ENCODE results near the gene ZDHHC19. TPM values are rescaled to one million over a fixed set of nuclear protein-coding genes. Genes with fewer than 3 reads are reported as not detected.
A peak's percentile ranks its signal among the peaks of the same experiment; 100 is the strongest.
"Not testable (repeated sequence)": the region's sequence is repeated elsewhere in the genome, so short reads cannot be mapped to it uniquely, and the experiment has no call there.

The ZDHHC19 gene
- polyA plus RNA-seq, 2 donors, result 0.09 TPM; not detected in 1

DNA sequence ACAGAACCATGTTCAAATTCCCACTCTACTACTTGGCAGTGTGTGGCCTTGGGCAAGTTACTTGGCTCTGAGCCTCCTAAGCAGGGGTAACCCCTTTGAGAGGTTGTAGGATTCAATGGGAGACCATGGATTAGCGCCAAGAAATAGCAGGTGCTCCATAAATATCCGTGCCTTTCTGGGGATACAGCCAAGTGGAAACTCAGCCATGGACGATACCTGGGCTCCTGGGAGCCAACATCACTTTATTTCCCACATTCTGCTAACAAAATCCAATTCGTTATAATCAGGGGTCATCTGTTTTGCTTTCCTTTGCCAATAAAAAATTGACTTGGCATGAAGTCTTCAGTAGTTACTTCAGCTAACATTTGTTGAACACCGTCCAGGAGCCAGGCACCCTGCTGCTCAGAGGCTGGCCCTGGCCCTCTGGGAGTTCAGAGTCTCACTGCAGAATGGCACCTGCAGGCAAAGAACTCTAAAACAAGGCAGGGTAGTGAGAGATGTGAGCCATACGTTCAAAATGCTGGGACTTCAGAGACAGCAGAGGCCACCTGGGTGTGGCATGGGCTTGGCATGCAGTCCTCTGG is 42.3 kb downstream of the ZDHHC19 start:
- H3K4me3 ChIP-seq (ENCODE audit: low read depth in 1 of 2, low read length in 2 of 2), result no peak overlapping the region
- no peaks in the 10 kb centered on the region for H3K36me3 ChIP-seq (ENCODE audit: control insufficient read depth in 2 of 2, insufficient read depth in 2 of 2, low read length in 1 of 2)
- H3K27me3 ChIP-seq (ENCODE audit: control insufficient read depth in 1 of 2, insufficient read depth in 2 of 2, low read length in 2 of 2), result no peaks in the 10 kb centered on the region
- 57 to 59% methylated on average over 6 of the region's 6 CpGs for WGBS, 2 donors
- H3K27ac ChIP-seq (ENCODE audit: low read depth in 2 of 2, low read length in 1 of 2), result no peak overlapping the region
- no peaks in the 10 kb centered on the region for H3K9me3 ChIP-seq (ENCODE audit: control insufficient read depth in 2 of 2, insufficient read depth in 1 of 2, low read depth in 1 of 2, low read length in 1 of 2)
- H3K4me1 ChIP-seq (ENCODE audit: control insufficient read depth in 2 of 2, insufficient read depth in 2 of 2, low read length in 1 of 2), result peaks cover 0 to 2% of the 10 kb centered on the region in 2 donors

DNA sequence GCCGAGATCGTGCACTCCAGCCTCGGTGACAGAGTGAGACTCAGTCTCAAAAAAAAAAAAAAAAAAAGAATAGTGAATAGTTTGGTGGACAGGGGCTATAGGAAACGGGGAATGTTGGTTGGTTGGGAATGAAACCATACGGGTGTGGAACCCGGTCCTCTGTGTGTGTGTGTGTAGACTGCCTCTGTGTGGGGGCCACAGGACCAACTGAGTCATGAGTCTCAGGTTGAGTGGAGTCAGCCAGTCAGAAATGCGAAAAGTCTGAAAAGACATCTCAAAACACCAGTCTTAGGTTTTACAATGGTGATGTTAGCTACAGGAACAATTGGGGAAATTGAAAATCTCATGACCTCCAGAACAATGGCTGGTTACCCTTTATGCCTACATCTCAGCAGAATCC is 44.5 kb downstream of the ZDHHC19 start:
- no peak overlapping the region for H3K27ac ChIP-seq (ENCODE audit: low read depth in 2 of 2, low read length in 1 of 2)
- 87% methylated on average over 7 of the region's 7 CpGs for WGBS, 2 donors
- no peaks in the 10 kb centered on the region for H3K9me3 ChIP-seq (ENCODE audit: control insufficient read depth in 2 of 2, insufficient read depth in 1 of 2, low read depth in 1 of 2, low read length in 1 of 2)
- H3K4me1 ChIP-seq (ENCODE audit: control insufficient read depth in 2 of 2, insufficient read depth in 2 of 2, low read length in 1 of 2), result peaks cover 0 to 4% of the 10 kb centered on the region in 2 donors
- no peaks in the 10 kb centered on the region for H3K27me3 ChIP-seq (ENCODE audit: control insufficient read depth in 1 of 2, insufficient read depth in 2 of 2, low read length in 2 of 2)
- no peaks in the 10 kb centered on the region for H3K36me3 ChIP-seq (ENCODE audit: control insufficient read depth in 2 of 2, insufficient read depth in 2 of 2, low read length in 1 of 2)
- H3K4me3 ChIP-seq (ENCODE audit: low read depth in 1 of 2, low read length in 2 of 2), result no peak overlapping the region

DNA sequence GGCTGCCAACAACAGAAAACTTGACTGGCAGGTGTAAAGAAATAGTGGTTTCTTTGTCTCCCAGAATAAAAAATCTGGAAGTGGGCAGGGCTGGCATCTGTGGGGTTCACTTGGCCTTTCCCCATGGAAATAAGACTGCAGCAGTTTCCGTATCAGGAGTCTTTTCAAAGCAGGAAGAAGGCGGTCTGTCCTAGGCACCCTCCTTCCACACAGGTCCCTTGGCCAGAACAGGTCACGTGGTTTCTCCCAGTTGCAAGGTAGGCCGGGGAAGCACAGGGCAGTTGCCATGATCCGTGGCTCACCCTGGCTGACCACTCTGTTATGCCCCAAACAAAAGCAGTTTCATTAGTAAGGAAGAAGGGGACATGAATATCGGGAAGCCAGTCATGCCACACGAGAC is 45.4 kb downstream of the ZDHHC19 start:
- no peaks in the 10 kb centered on the region for H3K27me3 ChIP-seq (ENCODE audit: control insufficient read depth in 1 of 2, insufficient read depth in 2 of 2, low read length in 2 of 2)
- H3K4me1 ChIP-seq (ENCODE audit: control insufficient read depth in 2 of 2, insufficient read depth in 2 of 2, low read length in 1 of 2), result peaks cover 0 to 4% of the 10 kb centered on the region in 2 donors
- H3K27ac ChIP-seq (ENCODE audit: low read depth in 2 of 2, low read length in 1 of 2), result no peak overlapping the region
- 66 to 81% methylated on average over 7 of the region's 7 CpGs for WGBS, 2 donors
- no peak overlapping the region for H3K4me3 ChIP-seq (ENCODE audit: low read depth in 1 of 2, low read length in 2 of 2)
- no peaks in the 10 kb centered on the region for H3K36me3 ChIP-seq (ENCODE audit: control insufficient read depth in 2 of 2, insufficient read depth in 2 of 2, low read length in 1 of 2)
- no peaks in the 10 kb centered on the region for H3K9me3 ChIP-seq (ENCODE audit: control insufficient read depth in 2 of 2, insufficient read depth in 1 of 2, low read depth in 1 of 2, low read length in 1 of 2)

DNA sequence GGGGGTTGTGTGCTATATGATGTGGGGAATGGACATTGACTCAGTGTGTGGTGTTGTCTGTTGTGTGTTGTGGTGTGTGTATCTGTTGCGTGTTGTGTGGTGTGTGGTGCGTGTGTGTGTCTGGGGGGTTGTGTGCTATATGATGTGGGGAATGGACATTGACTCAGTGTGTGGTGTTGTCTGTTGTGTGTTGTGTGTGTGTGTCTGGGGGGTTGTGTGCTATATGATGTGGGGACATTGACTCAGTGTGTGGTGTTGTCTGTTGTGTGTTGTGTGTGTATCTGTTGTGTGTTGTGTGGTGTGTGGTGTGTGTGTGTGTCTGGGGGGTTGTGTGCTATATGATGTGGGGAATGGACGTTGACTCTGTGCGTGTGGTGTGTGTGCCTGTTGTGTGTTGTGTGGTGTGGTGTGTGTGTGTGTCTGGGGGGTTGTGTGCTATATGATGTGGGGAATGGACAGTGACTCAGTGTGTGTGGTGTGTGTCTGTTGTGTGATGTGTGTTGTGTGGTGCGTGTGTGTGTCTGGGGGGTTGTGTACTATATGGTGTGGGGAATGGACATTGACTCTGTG is 46.1 kb downstream of the ZDHHC19 start:
- WGBS, 2 donors, result 84 to 91% methylated on average over 5 of the region's 5 CpGs
- H3K9me3 ChIP-seq (ENCODE audit: control insufficient read depth in 2 of 2, insufficient read depth in 1 of 2, low read depth in 1 of 2, low read length in 1 of 2); H3K36me3 ChIP-seq (ENCODE audit: control insufficient read depth in 2 of 2, insufficient read depth in 2 of 2, low read length in 1 of 2); H3K4me3 ChIP-seq (ENCODE audit: low read depth in 1 of 2, low read length in 2 of 2); H3K27ac ChIP-seq (ENCODE audit: low read depth in 2 of 2, low read length in 1 of 2); H3K27me3 ChIP-seq (ENCODE audit: control insufficient read depth in 1 of 2, insufficient read depth in 2 of 2, low read length in 2 of 2); H3K4me1 ChIP-seq (ENCODE audit: control insufficient read depth in 2 of 2, insufficient read depth in 2 of 2, low read length in 1 of 2): not testable (repeated sequence)

DNA sequence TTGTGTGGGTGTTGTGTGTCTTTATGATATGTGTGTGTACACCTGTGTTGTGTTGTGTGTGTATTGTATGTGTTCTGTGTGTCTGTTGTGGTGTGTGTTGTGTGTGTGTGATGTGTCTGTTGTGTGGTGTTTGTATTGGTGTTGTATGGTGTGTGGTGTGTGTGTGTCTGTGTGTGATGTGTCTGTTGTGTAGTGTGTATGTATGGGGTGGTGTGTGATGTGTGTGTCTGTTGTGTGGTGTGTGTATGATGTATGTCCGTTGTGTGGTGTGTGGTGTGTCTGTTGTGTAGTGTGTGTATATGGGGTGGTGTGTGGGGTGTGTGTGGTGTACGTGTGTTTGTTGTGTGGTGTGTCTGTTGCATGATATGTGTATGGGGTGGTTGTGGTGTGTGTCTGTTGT is 46.6 kb downstream of the ZDHHC19 start:
- no peaks in the 10 kb centered on the region for H3K36me3 ChIP-seq (ENCODE audit: control insufficient read depth in 2 of 2, insufficient read depth in 2 of 2, low read length in 1 of 2)
- 86 to 96% methylated on average over 2 of the region's 2 CpGs for WGBS, 2 donors

DNA sequence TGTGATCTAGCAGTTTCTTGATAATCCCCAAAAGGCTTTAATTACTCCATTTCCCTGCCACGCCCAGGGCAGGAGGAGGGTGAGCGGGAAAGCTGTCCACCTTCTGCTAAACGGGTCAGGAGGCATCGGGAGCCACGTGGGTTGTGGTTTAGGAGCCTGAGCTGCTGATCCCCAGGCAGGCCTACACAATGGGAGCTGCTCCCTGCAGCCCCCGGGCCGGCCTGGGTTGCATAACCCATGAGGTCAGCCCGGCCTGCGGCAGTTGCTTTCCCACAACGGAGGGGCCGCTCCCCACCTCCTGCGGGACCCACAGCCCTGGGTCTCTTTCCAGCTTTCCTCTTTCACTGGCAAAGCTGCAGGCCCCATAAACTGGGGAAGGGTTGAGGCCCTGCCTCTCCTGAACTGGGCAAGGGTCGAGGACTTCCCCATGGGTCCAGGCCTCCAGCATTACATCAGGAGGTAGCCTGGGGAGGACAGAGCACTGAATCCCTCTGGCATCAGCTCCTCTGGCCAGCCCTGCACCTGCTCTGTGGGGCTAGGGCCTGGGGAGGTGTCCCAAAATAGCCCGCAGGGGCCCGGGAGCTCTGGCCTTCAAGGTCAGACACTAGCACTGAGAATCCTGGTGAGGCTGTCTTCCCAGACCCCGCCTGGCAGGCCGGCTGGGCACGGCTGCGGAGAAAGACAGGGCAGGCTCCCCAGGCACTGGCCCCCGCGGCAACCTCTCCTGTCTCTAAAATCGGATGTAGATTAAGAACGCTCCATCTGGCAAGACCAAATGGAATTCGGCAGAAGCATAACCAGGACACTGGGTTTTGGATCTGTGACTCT is 47.3 kb downstream of the ZDHHC19 start:
- H3K27ac ChIP-seq (ENCODE audit: low read depth in 2 of 2, low read length in 1 of 2), result no peak overlapping the region
- WGBS, 2 donors, result 62 to 64% methylated on average over 24 of the region's 24 CpGs
- H3K36me3 ChIP-seq (ENCODE audit: control insufficient read depth in 2 of 2, insufficient read depth in 2 of 2, low read length in 1 of 2), result no peaks in the 10 kb centered on the region

More for the DNA sequence above, 46.6 kb downstream of the ZDHHC19 start:
- no peaks in the 10 kb centered on the region for H3K27me3 ChIP-seq (ENCODE audit: control insufficient read depth in 1 of 2, insufficient read depth in 2 of 2, low read length in 2 of 2)
- no peak overlapping the region for H3K4me3 ChIP-seq (ENCODE audit: low read depth in 1 of 2, low read length in 2 of 2)
- no peak overlapping the region for H3K27ac ChIP-seq (ENCODE audit: low read depth in 2 of 2, low read length in 1 of 2)
- peaks cover 3 to 4% of the 10 kb centered on the region in 2 donors for H3K4me1 ChIP-seq (ENCODE audit: control insufficient read depth in 2 of 2, insufficient read depth in 2 of 2, low read length in 1 of 2)
- no peaks in the 10 kb centered on the region for H3K9me3 ChIP-seq (ENCODE audit: control insufficient read depth in 2 of 2, insufficient read depth in 1 of 2, low read depth in 1 of 2, low read length in 1 of 2)

DNA sequence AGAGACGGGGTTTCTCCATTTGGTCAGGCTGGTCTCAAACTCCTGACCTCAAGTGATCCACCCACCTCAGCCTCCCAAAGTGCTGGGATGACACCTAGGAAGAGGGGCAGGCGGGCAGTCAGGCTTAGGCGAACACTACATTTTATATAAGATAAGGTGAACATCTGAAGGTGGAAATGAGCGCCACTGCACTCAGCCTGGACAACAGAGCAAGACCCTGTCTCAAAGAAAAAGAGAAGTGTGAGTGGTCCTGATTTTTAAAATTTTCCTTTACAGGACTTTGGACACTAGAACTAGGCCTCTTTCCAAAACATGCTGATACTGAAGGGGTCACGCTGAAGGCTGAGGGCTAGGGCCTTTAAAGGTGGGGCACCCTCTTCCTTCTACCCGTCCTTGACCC is 48.0 kb downstream of the ZDHHC19 start:
- 87 to 95% methylated on average over 6 of the region's 6 CpGs for WGBS, 2 donors
- no peaks in the 10 kb centered on the region for H3K36me3 ChIP-seq (ENCODE audit: control insufficient read depth in 2 of 2, insufficient read depth in 2 of 2, low read length in 1 of 2)
- no peaks in the 10 kb centered on the region for H3K27me3 ChIP-seq (ENCODE audit: control insufficient read depth in 1 of 2, insufficient read depth in 2 of 2, low read length in 2 of 2)
- H3K9me3 ChIP-seq (ENCODE audit: control insufficient read depth in 2 of 2, insufficient read depth in 1 of 2, low read depth in 1 of 2, low read length in 1 of 2), result no peaks in the 10 kb centered on the region
- H3K4me1 ChIP-seq (ENCODE audit: control insufficient read depth in 2 of 2, insufficient read depth in 2 of 2, low read length in 1 of 2), result peaks cover 3 to 4% of the 10 kb centered on the region in 2 donors
- no peak overlapping the region for H3K4me3 ChIP-seq (ENCODE audit: low read depth in 1 of 2, low read length in 2 of 2)
- no peak overlapping the region for H3K27ac ChIP-seq (ENCODE audit: low read depth in 2 of 2, low read length in 1 of 2)

More for the DNA sequence above, 47.3 kb downstream of the ZDHHC19 start:
- Histone ChIP-seq H3K9me3 (ENCODE audit: control insufficient read depth in 2 of 2, insufficient read depth in 1 of 2, low read depth in 1 of 2, low read length in 1 of 2) (no peaks in the 10 kb centered on the region), H3K4me3 (ENCODE audit: low read depth in 1 of 2, low read length in 2 of 2) (no peak overlapping the region), H3K27me3 (ENCODE audit: control insufficient read depth in 1 of 2, insufficient read depth in 2 of 2, low read length in 2 of 2) (no peaks in the 10 kb centered on the region), H3K4me1 (ENCODE audit: control insufficient read depth in 2 of 2, insufficient read depth in 2 of 2, low read length in 1 of 2) (peaks cover 3 to 4% of the 10 kb centered on the region in 2 donors)

DNA sequence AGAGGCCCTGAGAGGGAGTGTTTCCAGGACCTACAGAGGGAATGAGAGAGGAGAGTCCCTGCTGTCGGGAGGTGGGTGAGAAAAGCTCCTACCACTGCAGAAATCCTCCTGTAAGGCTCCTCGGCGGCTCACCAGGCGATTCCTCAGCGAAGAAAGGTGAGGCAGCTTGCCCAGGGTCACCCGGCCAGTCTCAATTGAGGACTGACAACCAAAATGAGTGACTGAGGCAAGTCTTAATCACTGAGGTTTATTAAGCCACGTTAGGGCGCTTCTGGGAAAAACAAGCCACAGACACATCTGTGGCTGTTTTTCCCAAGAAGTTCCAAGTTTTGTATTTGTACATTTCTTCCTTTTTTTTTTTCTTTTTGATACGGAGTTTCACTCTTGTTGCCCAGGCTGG is 48.5 kb downstream of the ZDHHC19 start:
- WGBS, 2 donors, result 77 to 88% methylated on average over 9 of the region's 9 CpGs
- Histone ChIP-seq H3K4me1 (ENCODE audit: control insufficient read depth in 2 of 2, insufficient read depth in 2 of 2, low read length in 1 of 2) (peaks cover 3 to 4% of the 10 kb centered on the region in 2 donors), H3K27ac (ENCODE audit: low read depth in 2 of 2, low read length in 1 of 2) (no peak overlapping the region), H3K36me3 (ENCODE audit: control insufficient read depth in 2 of 2, insufficient read depth in 2 of 2, low read length in 1 of 2) (no peaks in the 10 kb centered on the region), H3K27me3 (ENCODE audit: control insufficient read depth in 1 of 2, insufficient read depth in 2 of 2, low read length in 2 of 2) (no peaks in the 10 kb centered on the region), H3K4me3 (ENCODE audit: low read depth in 1 of 2, low read length in 2 of 2) (no peak overlapping the region), H3K9me3 (ENCODE audit: control insufficient read depth in 2 of 2, insufficient read depth in 1 of 2, low read depth in 1 of 2, low read length in 1 of 2) (no peaks in the 10 kb centered on the region)

DNA sequence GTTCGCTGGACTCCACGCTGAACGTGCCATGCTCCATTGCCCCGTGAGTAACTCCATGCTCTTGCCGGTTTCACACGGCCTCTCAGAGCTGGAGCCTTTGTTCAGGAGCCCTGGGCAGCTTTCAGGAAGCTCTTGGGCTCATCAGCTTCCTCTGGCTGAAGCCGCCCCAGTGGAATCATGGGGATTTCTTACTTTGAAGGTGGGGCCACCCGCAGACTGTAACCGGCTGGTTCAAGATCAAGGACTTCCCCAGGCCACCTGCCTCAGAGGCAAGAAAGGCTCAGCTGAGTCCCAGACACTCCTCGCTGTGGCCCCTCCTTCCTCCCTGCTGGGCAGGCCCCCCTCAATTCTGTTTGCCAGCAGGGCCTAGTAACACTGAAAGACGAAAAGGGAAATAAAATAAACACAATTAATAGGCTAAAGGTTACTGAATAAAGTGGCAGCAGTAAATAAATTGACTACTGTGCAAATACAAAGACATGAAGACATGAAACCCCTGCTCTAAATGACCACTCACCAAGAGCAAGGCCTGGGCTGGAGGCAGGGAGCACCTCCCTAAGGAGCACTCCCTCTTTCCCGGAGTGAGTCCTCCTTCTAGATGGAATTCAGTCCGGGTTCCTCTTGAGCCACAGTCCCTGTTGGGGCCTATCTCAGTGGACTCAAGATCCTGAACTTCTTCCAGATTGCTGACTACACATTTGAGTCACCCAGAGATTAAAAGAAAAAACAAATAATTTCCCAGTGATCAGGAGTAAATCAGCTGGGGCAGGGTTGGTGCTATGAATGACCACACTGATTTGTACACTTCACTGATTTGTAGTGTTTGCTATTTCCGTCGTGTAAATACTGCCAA is 51.0 kb downstream of the ZDHHC19 start:
- Histone ChIP-seq H3K27ac (ENCODE audit: low read depth in 2 of 2, low read length in 1 of 2) (peak overlapping the region; percentile 3 to 55), H3K4me3 (ENCODE audit: low read depth in 1 of 2, low read length in 2 of 2) (no peak overlapping the region), H3K4me1 (ENCODE audit: control insufficient read depth in 2 of 2, insufficient read depth in 2 of 2, low read length in 1 of 2) (peaks cover 3 to 4% of the 10 kb centered on the region in 2 donors), H3K36me3 (ENCODE audit: control insufficient read depth in 2 of 2, insufficient read depth in 2 of 2, low read length in 1 of 2) (no peaks in the 10 kb centered on the region), H3K27me3 (ENCODE audit: control insufficient read depth in 1 of 2, insufficient read depth in 2 of 2, low read length in 2 of 2) (no peaks in the 10 kb centered on the region), H3K9me3 (ENCODE audit: control insufficient read depth in 2 of 2, insufficient read depth in 1 of 2, low read depth in 1 of 2, low read length in 1 of 2) (no peaks in the 10 kb centered on the region)
- WGBS, 2 donors, result 52 to 57% methylated on average over 15 of the region's 15 CpGs

All from esophagus (tissue), 2 donors.